HepG2 (cell line): ENCODE measurements around the gene LAMA5. TPM values are rescaled to one million over a fixed set of nuclear protein-coding genes. Genes with fewer than 3 reads are reported as not detected.

Experiments
- ATAC-seq: fragments of 200-7000 bp; cut with Tn5 transposase; 3 replicates; pipeline ENCODE4 v1.9.1; 2020; ENCODE audit warnings: mild to moderate bottlenecking, moderate library complexity
- BruUV-seq: library from RNA; stranded (reverse); fragments of 400-500 nt; replicated peaks from 2 replicates; lab custom pipeline; 2021; lab: Mats Ljungman, UMichigan
- CTCF ChIA-PET: fragments of 300-600 bp; formaldehyde crosslinking; extraction: SDS; loops from one replicate; lab custom pipeline; 2021; ENCODE audit warnings: low total read pairs, inconsistent platforms, low intra/inter-chr PET ratio; lab: Yijun Ruan, JAX
- POLR2A ChIA-PET: fragments of 350-600 bp; sonication (Branson Sonifier 250); formaldehyde crosslinking; loops from one replicate; lab custom pipeline; 2020; ENCODE audit warnings: antibody characterized with exemption, inconsistent platforms; lab: Yijun Ruan, JAX
- DNase-seq: peaks from one replicate; pipeline ENCODE4 v3.0.0-alpha.2; 2015; ENCODE audit warnings: low spot score
- FAIRE-seq: peaks from 3 replicates; lab custom pipeline; 2011; peaks lifted over from hg19 to GRCh38; lab: Jason Lieb, UNC
- H2AFZ ChIP-seq: one replicate; pipeline ENCODE4 v1.6.1; 2011; ENCODE audit warnings: low read length, inconsistent platforms
- H3K27ac ChIP-seq: fragments of 300-600 bp; 3 replicates; pipeline ENCODE4 v1.8.0; 2011; ENCODE audit warnings: mixed run types, mild to moderate bottlenecking, mixed read lengths, low read length, inconsistent platforms; ENCODE audit not compliant: insufficient read depth; ENCODE audit errors: extremely low read length
- H3K27me3 ChIP-seq, 2 experiments: fragments of 200-600 bp in 1 of 2; 2 replicates in 1 of 2; 3 replicates in 1 of 2; pipeline versions ENCODE4 v1.6.0 to v1.8.0; 2011; ENCODE audit warnings: low read length in 2 of 2, mild to moderate bottlenecking in 2 of 2, moderate library complexity in 2 of 2, inconsistent platforms in 1 of 2; ENCODE audit not compliant: insufficient read depth in 2 of 2, control insufficient read depth in 1 of 2
- H3K36me3 ChIP-seq, 2 experiments: fragments of 200-600 bp in 1 of 2; replicated peaks in 1 of 2; 2 replicates in 1 of 2; 3 replicates in 1 of 2; pipeline versions ENCODE4 v1.5.1 to v1.8.0; 2011; ENCODE audit warnings: low read length in 2 of 2, inconsistent platforms in 1 of 2; ENCODE audit not compliant: insufficient read depth in 2 of 2, control insufficient read depth in 1 of 2
- H3K4me1 ChIP-seq: 2 replicates; pipeline ENCODE4 v1.5.1; 2012; ENCODE audit warnings: low read length, inconsistent platforms; ENCODE audit not compliant: insufficient read depth
- H3K4me2 ChIP-seq: 2 replicates; pipeline ENCODE4 v1.6.0; 2011; ENCODE audit warnings: low read depth, low read length, inconsistent platforms
- H3K4me3 ChIP-seq, 3 experiments: fragments of 200-600 bp in 1 of 3; sonication (generic), shearing (Covaris generic) in 1 of 3; replicated peaks in 1 of 3; 2 replicates each; pipeline ENCODE4 v1.5.1; 2011 to 2016; ENCODE audit warnings: low read length in 3 of 3, inconsistent platforms in 2 of 3, low read depth in 2 of 3, mild to moderate bottlenecking in 2 of 3, control low read depth in 1 of 3, mixed read lengths in 1 of 3; ENCODE audit not compliant: insufficient read depth in 1 of 3
- H3K79me2 ChIP-seq: one replicate; pipeline ENCODE4 v1.6.1; 2011; ENCODE audit warnings: low read length, inconsistent platforms; ENCODE audit not compliant: insufficient read depth
- H3K9ac ChIP-seq: 2 replicates; pipeline ENCODE4 v1.6.0; 2011; ENCODE audit warnings: mild to moderate bottlenecking, low read depth, low read length, inconsistent platforms; ENCODE audit not compliant: insufficient read depth
- H3K9me3 ChIP-seq: 2 replicates; pipeline ENCODE4 v1.5.1; 2012; ENCODE audit warnings: mild to moderate bottlenecking, low read length
- H4K20me1 ChIP-seq: 2 replicates; pipeline ENCODE4 v1.6.0; 2011; ENCODE audit warnings: inconsistent platforms, mild to moderate bottlenecking, low read length, moderate library complexity; ENCODE audit not compliant: insufficient read depth
- CSRNP1 ChIP-seq: sonication (generic); formaldehyde crosslinking; IDR thresholded peaks from 2 replicates; pipeline ENCODE4 v1.8.1; 2023; ENCODE audit warnings: mild to moderate bottlenecking, missing genetic modification reagents
- FOXA1 ChIP-seq, 2 experiments: fragments of 450-650 bp in 1 of 2; sonication (generic) in 1 of 2; formaldehyde crosslinking in 1 of 2; IDR thresholded peaks; 2 replicates each; pipeline versions ENCODE4 v1.4.0 to v1.6.1; 2016 to 2020; ENCODE audit warnings: missing genetic modification reagents in 1 of 2
- HOXD1 ChIP-seq: sonication (generic); formaldehyde crosslinking; IDR thresholded peaks from 2 replicates; pipeline ENCODE4 v1.5.0; 2020; ENCODE audit warnings: missing genetic modification reagents
- NR0B2 ChIP-seq: sonication (generic); formaldehyde crosslinking; IDR thresholded peaks from 2 replicates; pipeline ENCODE4 v1.4.0; 2020; ENCODE audit warnings: mild to moderate bottlenecking, missing genetic modification reagents
- RELA ChIP-seq: sonication (generic); formaldehyde crosslinking; IDR thresholded peaks from 2 replicates; pipeline ENCODE4 v1.4.0; 2020; ENCODE audit warnings: missing genetic modification reagents
- SMARCC2 ChIP-seq: fragments of 450-650 bp; IDR thresholded peaks from 2 replicates; pipeline ENCODE4 v1.6.1; 2017; ENCODE audit warnings: antibody characterized with exemption, mild to moderate bottlenecking
- SNAPC4 ChIP-seq: sonication (generic); formaldehyde crosslinking; IDR thresholded peaks from 2 replicates; pipeline ENCODE4 v1.4.0; 2020; ENCODE audit warnings: mild to moderate bottlenecking, missing genetic modification reagents
- SP5 ChIP-seq: IDR thresholded peaks from 2 replicates; pipeline ENCODE4 v1.6.1; 2016; ENCODE audit warnings: low read depth, borderline replicate concordance
- SRF ChIP-seq: IDR thresholded peaks from 2 replicates; pipeline ENCODE4 v1.6.1; 2011; ENCODE audit warnings: mild to moderate bottlenecking, low read depth, low read length, moderate library complexity
- TAF15 ChIP-seq: fragments of 200-400 bp; formaldehyde crosslinking; IDR thresholded peaks from one replicate; pipeline ENCODE4 v1.6.1; 2018; ENCODE audit warnings: mild to moderate bottlenecking, low read depth, low read length; ENCODE audit not compliant: poor library complexity, severe bottlenecking
- ZNF136 ChIP-seq: sonication (generic); formaldehyde crosslinking; IDR thresholded peaks from 2 replicates; pipeline ENCODE4 v1.8.1; 2022; ENCODE audit warnings: low read depth, mild to moderate bottlenecking, moderate library complexity, missing genetic modification reagents
- ZNF224 ChIP-seq: sonication (generic); formaldehyde crosslinking; IDR thresholded peaks from 2 replicates; pipeline ENCODE4 v1.5.0; 2020; ENCODE audit warnings: mild to moderate bottlenecking, missing genetic modification reagents
- ZNF234 ChIP-seq: sonication (generic); formaldehyde crosslinking; conservative IDR thresholded peaks from 2 replicates; pipeline ENCODE4 v1.5.1; 2020; ENCODE audit warnings: mild to moderate bottlenecking, missing genetic modification reagents
- ZNF354B ChIP-seq: sonication (generic); formaldehyde crosslinking; IDR thresholded peaks from 2 replicates; pipeline ENCODE4 v1.8.0; 2022; ENCODE audit warnings: mild to moderate bottlenecking, missing genetic modification reagents
- ZNF460 ChIP-seq: sonication (generic); formaldehyde crosslinking; IDR thresholded peaks from 2 replicates; pipeline ENCODE4 v1.5.1; 2020; ENCODE audit warnings: missing genetic modification reagents, mild to moderate bottlenecking, borderline replicate concordance
- ZNF768 ChIP-seq: sonication (generic); formaldehyde crosslinking; IDR thresholded peaks from 2 replicates; pipeline ENCODE4 v1.4.0; 2020; ENCODE audit warnings: missing genetic modification reagents
- ZNF773 ChIP-seq: sonication (generic); formaldehyde crosslinking; IDR thresholded peaks from 2 replicates; pipeline ENCODE4 v1.4.0; 2020; ENCODE audit warnings: missing genetic modification reagents, borderline replicate concordance
- ZNF777 ChIP-seq: sonication (generic); formaldehyde crosslinking; IDR thresholded peaks from 2 replicates; pipeline ENCODE4 v1.4.0; 2020; ENCODE audit warnings: missing genetic modification reagents
- ZNF790 ChIP-seq: sonication (generic); formaldehyde crosslinking; IDR thresholded peaks from 2 replicates; pipeline ENCODE4 v1.8.0; 2022; ENCODE audit warnings: missing genetic modification reagents, mild to moderate bottlenecking, borderline replicate concordance
- WGBS: methylation state at CpG from one replicate; pipeline ENCODE4 v1.1.6; 2017; ENCODE audit warnings: low lambda C conversion rate; 5-methylcytosine and 5-hydroxymethylcytosine counted together
- in situ Hi-C: cut with HindIII; loops from 2 replicates; pipeline ENCODE4 v1.10.0; 2017; ENCODE audit warnings: low pct_unique_long_range_greater_than_20kb; ENCODE audit not compliant: extremely low pct_ligation_motif_present
- intact Hi-C: fragments of 100-400 bp; cut with micrococcal nuclease; formaldehyde crosslinking; loops from one replicate; pipeline ENCODE4 v1.10.0; 2022; ENCODE audit not compliant: unreplicated experiment
- polyA plus RNA-seq, 8 experiments: library from polyadenylated mRNA; depleted of rRNA in 3 of 8; stranded (reverse) in 7 of 8; unstranded in 1 of 8; fragments of >200 nt; fragmentation: Illumina TruSeq in 4 of 8; extraction: Trizol in 4 of 8; gene quantifications; 2 replicates each; pipeline versions ENCODE4 v1.2.1 to v1.2.3, GENCODE V29; 2011 to 2016; ENCODE audit warnings: low read depth in 4 of 8, missing spikeins in 1 of 8, mixed read lengths in 1 of 8; ENCODE audit not compliant: insufficient read depth in 1 of 8
- total RNA-seq, 5 experiments: library from RNA; depleted of rRNA; stranded (reverse); fragments of >200 nt; fragmentation: Illumina TruSeq; extraction: Trizol; gene quantifications; 2 replicates each; pipeline ENCODE4 v1.2.3, GENCODE V29; 2016; ENCODE audit warnings: low read depth in 1 of 5

LAMA5 gene
- total and polyA plus RNA-seq, 2 of the 13 experiments (the other 11 are each of a cell fraction or from before 2014, with no cell fraction given), result 21.0 to 44.7 TPM

- Histone ChIP-seq H3K27ac (no peak overlapping the region), H4K20me1 (peaks cover 4% of the 10 kb centered on the region; the same call in 1 of the 2 replicates), H2AFZ (no peak overlapping the region), H3K4me1 (no peaks in the 10 kb centered on the region), H3K79me2 (no peaks in the 10 kb centered on the region), H3K36me3 (peaks cover 45 to 71% of the 10 kb centered on the region in 2 experiments), H3K9me3 (no peaks in the 10 kb centered on the region), H3K4me2 (no peak overlapping the region), H3K27me3 (no peaks in the 10 kb centered on the region), H3K9ac (no peak overlapping the region), H3K4me3 (no peak overlapping the region)
- DNase-seq (no peak), FAIRE-seq (no peak), ATAC-seq (no peak)
- POLR2A ChIA-PET, result interaction anchor here (0.8 to 1.8 kb wide), 4 partner anchors 8 to 56 kb away, joined by 3 to 9 read pairs (median 4); partner anchors contain the start of gene LAMA5
- CTCF ChIA-PET, result no interaction called here
- WGBS, result 95% methylated on average over 29 of the region's 29 CpGs
- BruUV-seq, result no TSS peak
- in situ Hi-C loops, result no loop called here
- intact Hi-C loops, result no loop called here
- TF ChIP-seq ZNF777 (CRISPR knock-in tag) (no peak), ZNF136 (no peak), ZNF790 (CRISPR knock-in tag) (no peak), ZNF224 (CRISPR knock-in tag) (no peak), TAF15 (peak; percentile 55), ZNF773 (CRISPR knock-in tag) (no peak), ZNF234 (CRISPR knock-in tag) (no peak), ZNF768 (CRISPR knock-in tag) (no peak), ZNF460 (CRISPR knock-in tag) (no peak), CSRNP1 (CRISPR knock-in tag) (0 out of 2 replicates have a peak, but pooled peaks have one; percentile 45), SP5 (CRISPR knock-in tag) (no peak), SRF (no peak), SMARCC2 (no peak), RELA (CRISPR knock-in tag) (no peak), SNAPC4 (no peak), HOXD1 (CRISPR knock-in tag) (no peak), NR0B2 (no peak), ZNF354B (CRISPR knock-in tag) (no peak), FOXA1 (IDR thresholded peaks at IDR 0.05) (no peak), FOXA1 (CRISPR knock-in tag; IDR thresholded peaks at IDR 0.05) (no peak)
Measured at GRCh38 chr20:62319346-62319909, 47.7 kb downstream of the LAMA5 start.
